HepG2 (cell line): ENCODE data around the gene KCNK15. TPM values are rescaled to one million over a fixed set of nuclear protein-coding genes. Genes with fewer than 3 reads are reported as not detected.

Experiments
- ARHGAP35 ChIP-seq: sonication (generic); formaldehyde crosslinking; IDR thresholded peaks from 2 replicates; pipeline ENCODE4 v1.9.0; 2022; ENCODE audit warnings: mild to moderate bottlenecking, inconsistent platforms, moderate library complexity, missing genetic modification reagents, borderline replicate concordance
- ARNT ChIP-seq: fragments of 450-650 bp; IDR thresholded peaks from 2 replicates; pipeline ENCODE4 v1.6.1; 2017
- ASH2L ChIP-seq: fragments of 300-600, 200-600 bp; sonication (generic); IDR thresholded peaks from 2 replicates; pipeline ENCODE4 v1.7.0; 2017; ENCODE audit warnings: low read depth, mild to moderate bottlenecking, moderate library complexity, mixed read lengths, low read length; ENCODE audit not compliant: insufficient read length
- DR1 ChIP-seq: sonication (generic); formaldehyde crosslinking; IDR thresholded peaks from 2 replicates; pipeline ENCODE4 v1.8.0; 2021; ENCODE audit warnings: mild to moderate bottlenecking, missing genetic modification reagents, inconsistent platforms
- HMG20A ChIP-seq: IDR thresholded peaks from 2 replicates; pipeline ENCODE4 v1.6.1; 2016; ENCODE audit warnings: borderline replicate concordance
- HNF4G ChIP-seq, 2 experiments: sonication (generic) in 1 of 2; formaldehyde crosslinking in 1 of 2; IDR thresholded peaks; 2 replicates each; pipeline versions ENCODE4 v1.4.0 to v1.6.1; 2011 to 2020; ENCODE audit warnings: borderline replicate concordance in 2 of 2, low read depth in 2 of 2, mild to moderate bottlenecking in 2 of 2, low read length in 1 of 2, missing genetic modification reagents in 1 of 2, moderate library complexity in 1 of 2
- MTF1 ChIP-seq: sonication (generic); formaldehyde crosslinking; IDR thresholded peaks from 2 replicates; pipeline ENCODE4 v1.5.0; 2020; ENCODE audit warnings: missing genetic modification reagents
- NCOA1 ChIP-seq: sonication (generic); formaldehyde crosslinking; IDR thresholded peaks from 2 replicates; pipeline ENCODE4 v1.9.0; 2021; ENCODE audit warnings: missing genetic modification reagents
- NONO ChIP-seq, 2 experiments: fragments of 450-650 bp in 1 of 2; sonication (generic) in 1 of 2; formaldehyde crosslinking in 1 of 2; IDR thresholded peaks in 1 of 2; conservative IDR thresholded peaks in 1 of 2; 2 replicates each; pipeline versions ENCODE4 v1.6.1 to v1.8.0; 2017 to 2022; ENCODE audit warnings: mild to moderate bottlenecking in 1 of 2, missing genetic modification reagents in 1 of 2, moderate library complexity in 1 of 2
- POLR2A ChIP-seq, 2 experiments: IDR thresholded peaks; 2 replicates each; pipeline ENCODE4 v1.6.1; 2011; ENCODE audit warnings: low read depth in 2 of 2, low read length in 2 of 2, mild to moderate bottlenecking in 1 of 2, moderate library complexity in 1 of 2; ENCODE audit not compliant: insufficient read depth in 1 of 2
- POLR2G ChIP-seq: fragments of 200-400 bp; formaldehyde crosslinking; IDR thresholded peaks from 2 replicates; pipeline ENCODE4 v1.6.1; 2018; ENCODE audit warnings: mild to moderate bottlenecking, low read depth, low read length, moderate library complexity
- RCOR2 ChIP-seq: IDR thresholded peaks from 2 replicates; pipeline ENCODE4 v1.6.1; 2016; ENCODE audit warnings: missing biosample characterization, missing genetic modification reagents
- RXRA ChIP-seq: sonication (generic); formaldehyde crosslinking; IDR thresholded peaks from 2 replicates; pipeline ENCODE4 v1.5.1; 2020; ENCODE audit warnings: missing genetic modification reagents
- SAFB2 ChIP-seq: sonication (generic); formaldehyde crosslinking; IDR thresholded peaks from 2 replicates; pipeline ENCODE4 v1.5.1; 2020; ENCODE audit warnings: missing genetic modification reagents, low read depth, mild to moderate bottlenecking, borderline replicate concordance
- TGIF2 ChIP-seq: IDR thresholded peaks from 2 replicates; pipeline ENCODE4 v1.6.1; 2016; ENCODE audit warnings: control low read depth, missing compliant biosample characterization
- YEATS4 ChIP-seq: sonication (generic); formaldehyde crosslinking; IDR thresholded peaks from 2 replicates; pipeline ENCODE4 v1.4.0; 2020; ENCODE audit warnings: missing genetic modification reagents, borderline replicate concordance
- ZBTB38 ChIP-seq: sonication (generic); formaldehyde crosslinking; IDR thresholded peaks from 2 replicates; pipeline ENCODE4 v1.5.1; 2020; ENCODE audit warnings: mild to moderate bottlenecking, missing genetic modification reagents
- ZNF333 ChIP-seq: sonication (generic); formaldehyde crosslinking; IDR thresholded peaks from 2 replicates; pipeline ENCODE4 v1.4.0; 2020; ENCODE audit warnings: mild to moderate bottlenecking, missing genetic modification reagents, borderline replicate concordance
- ZNF484 ChIP-seq: sonication (generic); formaldehyde crosslinking; IDR thresholded peaks from 2 replicates; pipeline ENCODE4 v1.5.1; 2020; ENCODE audit warnings: mild to moderate bottlenecking, low read depth, missing genetic modification reagents, borderline replicate concordance
- ZNF672 ChIP-seq: sonication (generic); formaldehyde crosslinking; IDR thresholded peaks from 2 replicates; pipeline ENCODE4 v1.8.1; 2022; ENCODE audit warnings: missing genetic modification reagents
- ZSCAN30 ChIP-seq: sonication (generic); formaldehyde crosslinking; IDR thresholded peaks from 2 replicates; pipeline ENCODE4 v1.5.0; 2020; ENCODE audit warnings: mild to moderate bottlenecking, missing genetic modification reagents
- polyA plus RNA-seq, 8 experiments: library from polyadenylated mRNA; depleted of rRNA in 3 of 8; stranded (reverse) in 7 of 8; unstranded in 1 of 8; fragments of >200 nt; fragmentation: Illumina TruSeq in 4 of 8; extraction: Trizol in 4 of 8; gene quantifications; 2 replicates each; pipeline versions ENCODE4 v1.2.1 to v1.2.3, GENCODE V29; 2011 to 2016; ENCODE audit warnings: low read depth in 4 of 8, missing spikeins in 1 of 8, mixed read lengths in 1 of 8; ENCODE audit not compliant: insufficient read depth in 1 of 8
- total RNA-seq, 5 experiments: library from RNA; depleted of rRNA; stranded (reverse); fragments of >200 nt; fragmentation: Illumina TruSeq; extraction: Trizol; gene quantifications; 2 replicates each; pipeline ENCODE4 v1.2.3, GENCODE V29; 2016; ENCODE audit warnings: low read depth in 1 of 5
- TF ChIP-seq, protein P1 (sequence below), 2 experiments: sonication (generic) in 1 of 2; formaldehyde crosslinking in 1 of 2; IDR thresholded peaks; 2 replicates each; pipeline versions ENCODE4 v1.5.1 to v1.6.1; 2011 to 2020; ENCODE audit warnings: borderline replicate concordance in 1 of 2, low read depth in 1 of 2, low read length in 1 of 2, mild to moderate bottlenecking in 1 of 2, missing genetic modification reagents in 1 of 2, moderate library complexity in 1 of 2
- TF ChIP-seq, protein P2 (sequence below): sonication (generic); IDR thresholded peaks from 2 replicates; pipeline ENCODE4 v1.6.1; 2016; ENCODE audit warnings: low read depth, borderline replicate concordance
- TF ChIP-seq, protein P3 (sequence below): sonication (generic); formaldehyde crosslinking; IDR thresholded peaks from 2 replicates; pipeline ENCODE4 v1.8.1; 2023; ENCODE audit warnings: missing genetic modification reagents, inconsistent platforms, borderline replicate concordance
- TF ChIP-seq, protein P4 (sequence below): conservative IDR thresholded peaks from 2 replicates; pipeline ENCODE4 v1.6.1; 2018; ENCODE audit warnings: missing genetic modification reagents

Gene KCNK15
- total and polyA plus RNA-seq, 2 of the 13 experiments (the other 11 are each of a cell fraction or from before 2014, with no cell fraction given): 0.03 TPM; not detected in 1

DNA sequence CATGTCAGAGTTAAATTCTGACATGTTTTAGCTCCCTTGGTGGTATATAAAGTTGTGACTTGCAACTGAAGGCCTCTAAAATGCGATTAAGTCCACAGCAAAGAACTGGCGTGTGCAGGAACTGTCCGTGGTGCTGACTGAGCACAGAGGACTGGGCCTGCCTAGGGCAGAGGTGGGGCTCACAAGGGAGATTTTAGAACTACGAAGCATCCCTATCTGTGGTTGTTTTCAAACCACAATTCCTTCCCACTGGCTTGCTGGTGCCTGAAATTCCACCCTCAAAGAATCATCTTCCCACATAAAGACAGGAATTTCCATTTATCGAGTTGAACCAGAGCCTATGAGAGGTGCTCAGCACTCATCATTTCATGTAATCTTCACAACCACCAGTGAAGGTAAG lies 34.6 kb downstream of the KCNK15 start (continued):
- TF ChIP-seq RCOR2 (no peak), DR1 (no peak), ZNF672 (CRISPR knock-in tag) (no peak), HMG20A (CRISPR knock-in tag) (peak; percentile 50; the same call in 1 of the 2 replicates), NCOA1 (CRISPR knock-in tag) (no peak), ASH2L (no peak), SAFB2 (CRISPR knock-in tag) (no peak), RXRA (no peak), MTF1 (CRISPR knock-in tag) (peak; percentile 90; the same call in 1 of the 2 replicates), HNF4G (IDR thresholded peaks at IDR 0.05; ENCODE audit: borderline replicate concordance, low read depth, low read length) (no peak), HNF4G (CRISPR knock-in tag; IDR thresholded peaks at IDR 0.05; ENCODE audit: borderline replicate concordance, low read depth) (no peak), POLR2G (no peak), ZNF484 (CRISPR knock-in tag) (no peak), POLR2A (IDR thresholded peaks at IDR 0.05; ENCODE audit: insufficient read depth in 1 of 2, low read depth in 2 of 2, low read length in 2 of 2) (no peak), ARNT (no peak), TGIF2 (CRISPR knock-in tag) (peak; percentile 96), ARHGAP35 (peak; percentile 75; the same call in 1 of the 2 replicates), ZSCAN30 (0 out of 2 replicates have a peak, but pooled peaks have one; percentile 72), NONO (IDR thresholded peaks at IDR 0.05) (no peak), NONO (CRISPR knock-in tag; conservative IDR thresholded peaks at IDR 0.05) (no peak), YEATS4 (CRISPR knock-in tag) (no peak), ZNF333 (CRISPR knock-in tag) (no peak), ZBTB38 (no peak)
- TF ChIP-seq, protein P1, sequence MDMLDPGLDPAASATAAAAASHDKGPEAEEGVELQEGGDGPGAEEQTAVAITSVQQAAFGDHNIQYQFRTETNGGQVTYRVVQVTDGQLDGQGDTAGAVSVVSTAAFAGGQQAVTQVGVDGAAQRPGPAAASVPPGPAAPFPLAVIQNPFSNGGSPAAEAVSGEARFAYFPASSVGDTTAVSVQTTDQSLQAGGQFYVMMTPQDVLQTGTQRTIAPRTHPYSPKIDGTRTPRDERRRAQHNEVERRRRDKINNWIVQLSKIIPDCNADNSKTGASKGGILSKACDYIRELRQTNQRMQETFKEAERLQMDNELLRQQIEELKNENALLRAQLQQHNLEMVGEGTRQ (IDR thresholded peaks at IDR 0.05; ENCODE audit: low read depth, low read length): no peak
- TF ChIP-seq, protein P1 (CRISPR knock-in tag; IDR thresholded peaks at IDR 0.05; ENCODE audit: borderline replicate concordance): no peak
- TF ChIP-seq, protein P2, sequence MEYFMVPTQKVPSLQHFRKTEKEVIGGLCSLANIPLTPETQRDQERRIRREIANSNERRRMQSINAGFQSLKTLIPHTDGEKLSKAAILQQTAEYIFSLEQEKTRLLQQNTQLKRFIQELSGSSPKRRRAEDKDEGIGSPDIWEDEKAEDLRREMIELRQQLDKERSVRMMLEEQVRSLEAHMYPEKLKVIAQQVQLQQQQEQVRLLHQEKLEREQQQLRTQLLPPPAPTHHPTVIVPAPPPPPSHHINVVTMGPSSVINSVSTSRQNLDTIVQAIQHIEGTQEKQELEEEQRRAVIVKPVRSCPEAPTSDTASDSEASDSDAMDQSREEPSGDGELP: no peak
- TF ChIP-seq, protein P3, sequence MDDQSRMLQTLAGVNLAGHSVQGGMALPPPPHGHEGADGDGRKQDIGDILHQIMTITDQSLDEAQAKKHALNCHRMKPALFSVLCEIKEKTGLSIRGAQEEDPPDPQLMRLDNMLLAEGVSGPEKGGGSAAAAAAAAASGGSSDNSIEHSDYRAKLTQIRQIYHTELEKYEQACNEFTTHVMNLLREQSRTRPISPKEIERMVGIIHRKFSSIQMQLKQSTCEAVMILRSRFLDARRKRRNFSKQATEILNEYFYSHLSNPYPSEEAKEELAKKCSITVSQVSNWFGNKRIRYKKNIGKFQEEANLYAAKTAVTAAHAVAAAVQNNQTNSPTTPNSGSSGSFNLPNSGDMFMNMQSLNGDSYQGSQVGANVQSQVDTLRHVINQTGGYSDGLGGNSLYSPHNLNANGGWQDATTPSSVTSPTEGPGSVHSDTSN: peak; percentile 94
- TF ChIP-seq, protein P4, sequence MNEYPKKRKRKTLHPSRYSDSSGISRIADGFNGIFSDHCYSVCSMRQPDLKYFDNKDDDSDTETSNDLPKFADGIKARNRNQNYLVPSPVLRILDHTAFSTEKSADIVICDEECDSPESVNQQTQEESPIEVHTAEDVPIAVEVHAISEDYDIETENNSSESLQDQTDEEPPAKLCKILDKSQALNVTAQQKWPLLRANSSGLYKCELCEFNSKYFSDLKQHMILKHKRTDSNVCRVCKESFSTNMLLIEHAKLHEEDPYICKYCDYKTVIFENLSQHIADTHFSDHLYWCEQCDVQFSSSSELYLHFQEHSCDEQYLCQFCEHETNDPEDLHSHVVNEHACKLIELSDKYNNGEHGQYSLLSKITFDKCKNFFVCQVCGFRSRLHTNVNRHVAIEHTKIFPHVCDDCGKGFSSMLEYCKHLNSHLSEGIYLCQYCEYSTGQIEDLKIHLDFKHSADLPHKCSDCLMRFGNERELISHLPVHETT: 0 out of 2 replicates have a peak, but pooled peaks have one; percentile 46
